Measurements from ENCODE around the gene PLA2G4E. TPM values are rescaled to one million over a fixed set of nuclear protein-coding genes. Genes with fewer than 3 reads are reported as not detected.

Gene PLA2G4E
- total RNA-seq, 1 experiment from 2014 or later: not detected

DNA sequence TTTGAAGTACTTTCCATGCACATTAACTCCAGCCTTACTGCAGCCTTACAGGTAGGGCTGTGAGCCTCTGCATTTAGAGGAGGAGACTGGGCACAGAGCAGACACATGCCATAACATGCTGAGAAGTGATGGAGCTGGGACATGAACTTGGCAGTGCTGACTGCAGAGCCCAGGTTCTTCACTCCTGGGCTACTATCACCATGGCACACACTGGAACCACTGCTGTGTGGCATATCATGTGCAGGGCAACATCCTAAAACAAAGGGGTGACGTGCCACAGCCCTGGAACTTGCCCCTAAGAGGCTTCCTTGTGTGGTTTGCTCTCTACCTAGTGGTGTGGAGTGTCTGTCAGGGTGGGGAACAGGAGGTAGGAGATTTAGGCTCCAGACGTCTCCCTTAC lies 73.9 kb downstream of the PLA2G4E start (continued):
- no peak for TF ChIP-seq ZBTB33 (IDR thresholded peaks at IDR 0.05; ENCODE audit: extremely low read depth, insufficient replicate concordance, low read length)
- TF ChIP-seq EZH2phosphoT487 (IDR thresholded peaks at IDR 0.05; ENCODE audit: borderline replicate concordance): no peak
- TF ChIP-seq ZFX (IDR thresholded peaks at IDR 0.05): no peak
- no peak for TF ChIP-seq POLR2A (IDR thresholded peaks at IDR 0.05; ENCODE audit: borderline replicate concordance, extremely low read depth, insufficient read depth, insufficient read length)
- TF ChIP-seq ZNF274 (IDR thresholded peaks at IDR 0.05; ENCODE audit: low read depth, low read length): no peak
- no peak for TF ChIP-seq SRF (IDR thresholded peaks at IDR 0.05; ENCODE audit: low read depth)
- no peak for TF ChIP-seq CEBPB (IDR thresholded peaks at IDR 0.05; ENCODE audit: low read depth)

- RAD21 ChIA-PET (ENCODE audit: low non-redundant PET in 1 of 2, low total read pairs in 2 of 2, uncharacterized antibody in 2 of 2, unreplicated experiment in 2 of 2): no interaction called here
- peaks cover 59% of the 10 kb centered on the region for H3K79me2 ChIP-seq (ENCODE audit: insufficient read depth, low read length)
Observed at GRCh38 chr15:41945731-41946130, 75.1 kb downstream of the PLA2G4E start.

More at GRCh38 chr15:41945731-41946130, 75.1 kb downstream of the PLA2G4E start:
- H3K4me1 ChIP-seq (ENCODE audit: control insufficient read depth in 1 of 2, insufficient read depth in 2 of 2, low read length in 2 of 2): peaks cover 27 to 74% of the 10 kb centered on the region in 2 experiments
- ChIA-PET POLR2A (no interaction called here), CTCF (no interaction called here)
- TF ChIP-seq CEBPB (IDR thresholded peaks at IDR 0.05; ENCODE audit: low read depth) (no peak), POLR2AphosphoS5 (IDR thresholded peaks at IDR 0.05; ENCODE audit: low read depth, low read length) (no peak), ZNF274 (IDR thresholded peaks at IDR 0.05; ENCODE audit: low read depth, low read length) (no peak), FOSL1 (IDR thresholded peaks at IDR 0.05; ENCODE audit: low read depth) (no peak)
- no peaks in the 10 kb centered on the region for H4K20me1 ChIP-seq (ENCODE audit: insufficient read depth)
- H3K36me3 ChIP-seq (ENCODE audit: control insufficient read depth in 1 of 2, insufficient read depth in 2 of 2, low read length in 2 of 2): peaks cover 0 to 11% of the 10 kb centered on the region in 2 experiments; a peak in 1 of 4 replicates
- H3K4me2 ChIP-seq (ENCODE audit: low read length): no peak overlapping the region
- H2AFZ ChIP-seq (ENCODE audit: low read depth, low read length, poor library complexity, severe bottlenecking): no peak overlapping the region
- H3K27ac ChIP-seq (ENCODE audit: low read depth, low read length): no peak overlapping the region
- H3K4me3 ChIP-seq (replicated peaks in 1 of 2; ENCODE audit: low read depth in 1 of 2, low read length in 2 of 2): no peak overlapping the region
- BruUV-seq (replicated peaks): no TSS peak
- DNase-seq (ENCODE audit: low read depth, low spot score): no peak
- no peaks in the 10 kb centered on the region for H3K9me3 ChIP-seq (ENCODE audit: control insufficient read depth in 1 of 2, insufficient read depth in 1 of 2, low read depth in 1 of 2, low read length in 2 of 2)
- no peak for ATAC-seq
- peak overlapping the region; percentile 53; the same call in 1 of the 2 replicates for H3K9ac ChIP-seq (ENCODE audit: low read length)
- intact Hi-C loops (cut with micrococcal nuclease): no loop called here
- H3K27me3 ChIP-seq (ENCODE audit: insufficient read depth, low read length): no peaks in the 10 kb centered on the region
- no peaks in the 10 kb centered on the region for H3K9me2 ChIP-seq (ENCODE audit: insufficient read depth)

All from HCT116 (cell line).